IMR-90 (cell line): ENCODE data around the gene CLDN14. TPM values are rescaled to one million over a fixed set of nuclear protein-coding genes. Genes with fewer than 3 reads are reported as not detected.

Experiments
- ATAC-seq: fragments of 200-7000 bp; cut with Tn5 transposase; 2 replicates; pipeline ENCODE4 v1.9.1; 2020; ENCODE audit warnings: low read depth, mild to moderate bottlenecking, moderate library complexity
- BruUV-seq: library from RNA; stranded (reverse); fragments of 400-500 nt; replicated peaks from 2 replicates; lab custom pipeline; 2021; lab: Mats Ljungman, UMichigan
- CTCF ChIA-PET: fragments of 300-600 bp; formaldehyde crosslinking; extraction: SDS; loops from one replicate; lab custom pipeline; 2021; ENCODE audit warnings: antibody characterized with exemption; lab: Yijun Ruan, JAX
- POLR2A ChIA-PET: fragments of 300-600 bp; sonication (Branson Sonifier 250); formaldehyde crosslinking; loops from one replicate; lab custom pipeline; 2022; ENCODE audit warnings: antibody characterized with exemption; ENCODE audit not compliant: unreplicated experiment; lab: Charles Lee
- DNase-seq: peaks from one replicate; pipeline ENCODE4 v3.0.0; 2013
- H2AFZ ChIP-seq: replicated peaks from 2 replicates; pipeline ENCODE3; 2013; ENCODE audit warnings: low read length, mild to moderate bottlenecking; ENCODE audit not compliant: poor library complexity
- H2AK5ac ChIP-seq: 2 replicates; pipeline ENCODE4 v1.6.1; 2013; ENCODE audit warnings: low read depth, low read length, inconsistent platforms
- H2AK9ac ChIP-seq: replicated peaks from 2 replicates; pipeline ENCODE3; 2013; ENCODE audit warnings: mild to moderate bottlenecking, low read depth, low read length, moderate library complexity; ENCODE audit not compliant: poor library complexity
- H2BK120ac ChIP-seq: 2 replicates; pipeline ENCODE4 v1.6.1; 2013; ENCODE audit warnings: low read depth, low read length, inconsistent platforms
- H2BK15ac ChIP-seq: 3 replicates; pipeline ENCODE4 v1.6.1; 2013; ENCODE audit warnings: low read depth, low read length, inconsistent platforms
- H2BK20ac ChIP-seq: 2 replicates; pipeline ENCODE4 v1.6.1; 2013; ENCODE audit warnings: low read depth, mild to moderate bottlenecking, inconsistent platforms, low read length, moderate library complexity
- H2BK5ac ChIP-seq: 2 replicates; pipeline ENCODE4 v1.6.1; 2013; ENCODE audit warnings: mild to moderate bottlenecking, low read depth, low read length, inconsistent platforms; ENCODE audit not compliant: poor library complexity, severe bottlenecking
- H3K14ac ChIP-seq: replicated peaks from 2 replicates; pipeline ENCODE4 v1.6.1; 2013; ENCODE audit warnings: low read depth, low read length, inconsistent platforms
- H3K18ac ChIP-seq: 2 replicates; pipeline ENCODE4 v1.6.1; 2013; ENCODE audit warnings: low read depth, low read length, control low read depth
- H3K23ac ChIP-seq: 2 replicates; pipeline ENCODE4 v1.6.1; 2013; ENCODE audit warnings: low read depth, low read length, inconsistent platforms
- H3K27ac ChIP-seq: 2 replicates; pipeline ENCODE4 v1.5.1; 2013; ENCODE audit warnings: mild to moderate bottlenecking, control low read depth, low read length; ENCODE audit not compliant: insufficient read depth
- H3K27me3 ChIP-seq: 2 replicates; pipeline ENCODE4 v1.6.1; 2013; ENCODE audit warnings: low read length; ENCODE audit not compliant: control insufficient read depth, insufficient read depth
- H3K36me3 ChIP-seq: 2 replicates; pipeline ENCODE4 v1.6.1; 2013; ENCODE audit warnings: low read length, mixed read lengths; ENCODE audit not compliant: control insufficient read depth, insufficient read depth
- H3K4ac ChIP-seq: 2 replicates; pipeline ENCODE4 v1.6.1; 2013; ENCODE audit warnings: low read depth, low read length, inconsistent platforms
- H3K4me1 ChIP-seq: 2 replicates; pipeline ENCODE4 v1.6.1; 2013; ENCODE audit warnings: low read length, mixed read lengths; ENCODE audit not compliant: control insufficient read depth, insufficient read depth
- H3K4me2 ChIP-seq: 2 replicates; pipeline ENCODE4 v1.6.1; 2013; ENCODE audit warnings: low read depth, mild to moderate bottlenecking, control low read depth, low read length, moderate library complexity
- H3K4me3 ChIP-seq: 2 replicates; pipeline ENCODE4 v1.5.1; 2013; ENCODE audit warnings: low read depth, mild to moderate bottlenecking, control low read depth, low read length, moderate library complexity; ENCODE audit not compliant: insufficient read depth
- H3K56ac ChIP-seq: 2 replicates; pipeline ENCODE4 v1.6.1; 2013; ENCODE audit warnings: low read length, inconsistent platforms; ENCODE audit not compliant: insufficient read depth; ENCODE audit errors: extremely low read depth
- H3K79me1 ChIP-seq, 2 experiments: 2 replicates each; pipeline ENCODE4 v1.6.1; 2013; ENCODE audit warnings: low read length in 2 of 2, inconsistent platforms in 1 of 2, low read depth in 1 of 2
- H3K9ac ChIP-seq: 2 replicates; pipeline ENCODE4 v1.6.1; 2013; ENCODE audit warnings: low read depth, low read length, control low read depth
- H3K9me1 ChIP-seq: 2 replicates; pipeline ENCODE4 v1.6.1; 2013; ENCODE audit warnings: low read length, inconsistent platforms; ENCODE audit not compliant: insufficient read depth
- H3K9me3 ChIP-seq: 2 replicates; pipeline ENCODE4 v1.6.1; 2013; ENCODE audit warnings: low read length; ENCODE audit not compliant: control insufficient read depth, insufficient read depth
- H4K20me1 ChIP-seq: 2 replicates; pipeline ENCODE4 v1.6.1; 2013; ENCODE audit warnings: low read length, inconsistent platforms; ENCODE audit not compliant: insufficient read depth
- H4K5ac ChIP-seq: 2 replicates; pipeline ENCODE4 v1.6.1; 2013; ENCODE audit warnings: mild to moderate bottlenecking, low read depth, low read length, control low read depth
- H4K8ac ChIP-seq, 2 experiments: 2 replicates each; pipeline ENCODE4 v1.6.1; 2013; ENCODE audit warnings: low read depth in 2 of 2, low read length in 2 of 2, control low read depth in 1 of 2, inconsistent platforms in 1 of 2
- H4K91ac ChIP-seq: 2 replicates; pipeline ENCODE4 v1.6.1; 2013; ENCODE audit warnings: low read depth, low read length, inconsistent platforms; ENCODE audit not compliant: insufficient read depth
- BHLHE40 ChIP-seq: fragments of 150-350 bp; IDR thresholded peaks from 2 replicates; pipeline ENCODE4 v1.6.1; 2016; ENCODE audit warnings: mild to moderate bottlenecking, low read depth, low read length
- CEBPB ChIP-seq: IDR thresholded peaks from 2 replicates; pipeline ENCODE4 v1.6.1; 2012; ENCODE audit warnings: low read depth, low read length, improper control_type of control experiment
- CHD1 ChIP-seq: IDR thresholded peaks from 2 replicates; pipeline ENCODE4 v1.6.1; 2012; ENCODE audit warnings: low read depth, low read length, improper control_type of control experiment
- CTCF ChIP-seq: conservative IDR thresholded peaks from 2 replicates; pipeline ENCODE4 v1.5.1; 2012; ENCODE audit warnings: mild to moderate bottlenecking, low read depth, low read length, improper control_type of control experiment
- ELK1 ChIP-seq: fragments of 150-350 bp; IDR thresholded peaks from 2 replicates; pipeline ENCODE4 v1.6.1; 2016; ENCODE audit warnings: low read depth, mild to moderate bottlenecking, low read length, moderate library complexity, borderline replicate concordance
- FOS ChIP-seq: fragments of 150-350 bp; IDR thresholded peaks from 2 replicates; pipeline ENCODE4 v1.6.1; 2016; ENCODE audit warnings: low read depth, low read length
- MAZ ChIP-seq: IDR thresholded peaks from 2 replicates; pipeline ENCODE4 v1.6.1; 2012; ENCODE audit warnings: low read depth, mild to moderate bottlenecking, low read length, improper control_type of control experiment, moderate library complexity, borderline replicate concordance
- MXI1 ChIP-seq: IDR thresholded peaks from 2 replicates; pipeline ENCODE4 v1.6.1; 2012; ENCODE audit warnings: low read depth, mild to moderate bottlenecking, low read length, moderate library complexity, borderline replicate concordance
- NFE2L2 ChIP-seq: fragments of 150-350 bp; IDR thresholded peaks from 2 replicates; pipeline ENCODE4 v1.6.1; 2016; ENCODE audit warnings: low read depth, mild to moderate bottlenecking, low read length
- POLR2A ChIP-seq: IDR thresholded peaks from 2 replicates; pipeline ENCODE4 v1.6.1; 2012; ENCODE audit warnings: mild to moderate bottlenecking, low read depth, low read length
- RAD21 ChIP-seq: IDR thresholded peaks from 2 replicates; pipeline ENCODE4 v1.6.1; 2012; ENCODE audit warnings: low read length, improper control_type of control experiment
- RCOR1 ChIP-seq: IDR thresholded peaks from 2 replicates; pipeline ENCODE4 v1.6.1; 2012; ENCODE audit warnings: mild to moderate bottlenecking, low read length, improper control_type of control experiment; ENCODE audit not compliant: insufficient replicate concordance
- RFX5 ChIP-seq: IDR thresholded peaks from 2 replicates; pipeline ENCODE4 v1.8.0; 2012; ENCODE audit warnings: low read depth, mild to moderate bottlenecking, low read length, moderate library complexity
- SMC3 ChIP-seq: fragments of 150-350 bp; IDR thresholded peaks from 2 replicates; pipeline ENCODE4 v1.6.1; 2016; ENCODE audit warnings: low read depth, mild to moderate bottlenecking, antibody characterized with exemption, low read length, moderate library complexity
- USF2 ChIP-seq: fragments of 150-350 bp; IDR thresholded peaks from 2 replicates; pipeline ENCODE4 v1.6.1; 2017; ENCODE audit warnings: mild to moderate bottlenecking, antibody characterized with exemption, low read length, low read depth
- WGBS, 2 experiments: methylation state at CpG; one replicate each; pipeline versions ENCODE4 v1.1.5 to v1.1.7; 2013; ENCODE audit warnings: missing lambda C conversion rate in 2 of 2; ENCODE audit not compliant: insufficient read length in 1 of 2; ENCODE audit errors: extremely low coverage in 2 of 2; 5-methylcytosine and 5-hydroxymethylcytosine counted together
- dilution Hi-C: fragments of 300-500 bp; cut with HindIII; formaldehyde crosslinking; loops from one replicate; pipeline ENCODE4 v1.14.3; 2018; ENCODE audit warnings: low sequenced_read_pairs; ENCODE audit not compliant: unreplicated experiment
- in situ Hi-C: fragments of 300-500 bp; cut with MboI; formaldehyde crosslinking; loops from 3 replicates; pipeline ENCODE4 v1.14.3; 2019; ENCODE audit warnings: low sequenced_read_pairs, inconsistent platforms, mixed read lengths
- intact Hi-C: fragments of 100-400 bp; cut with micrococcal nuclease; formaldehyde crosslinking; loops from 2 replicates; pipeline ENCODE4 v1.10.0; 2022
- polyA plus RNA-seq, 3 experiments: library from polyadenylated mRNA; depleted of rRNA; stranded (reverse); fragments of >200 nt; gene quantifications; 2 replicates each; pipeline ENCODE4 v1.2.3, GENCODE V29; 2012; ENCODE audit warnings: low replicate concordance in 1 of 3
- total RNA-seq: library from RNA; depleted of rRNA; stranded (reverse); fragments of >200 nt; gene quantifications from 2 replicates; pipeline ENCODE4 v1.2.3, GENCODE V29; 2012

CLDN14 gene
- total and polyA plus RNA-seq, 2 of the 4 experiments (the other 2 are of a cell fraction), result not detected

- intact Hi-C loops, result loop anchor here (1.0 to 2.0 kb wide), 3 partner anchors 85 to 507 kb away; no protein-coding TSS in a partner anchor
- Histone ChIP-seq H3K4me3 (no peak overlapping the region), H3K4me2 (peak overlapping the region; percentile 20; the same call in 1 of the 2 replicates), H2BK15ac (no peak overlapping the region), H3K9me1 (no peaks in the 10 kb centered on the region; the same call in 1 of the 2 replicates), H3K56ac (no peak overlapping the region), H3K18ac (no peak overlapping the region), H3K27ac (no peak overlapping the region), H3K4me1 (no peaks in the 10 kb centered on the region), H2BK120ac (no peak overlapping the region), H3K9me3 (no peaks in the 10 kb centered on the region), H3K36me3 (no peaks in the 10 kb centered on the region; the same call in 1 of the 2 replicates), H2BK5ac (no peak overlapping the region), H3K27me3 (no peaks in the 10 kb centered on the region), H4K20me1 (no peaks in the 10 kb centered on the region), H2AK5ac (peak overlapping the region; percentile 58; the same call in 1 of the 2 replicates), H3K4ac (no peak overlapping the region; the same call in 1 of the 2 replicates), H4K91ac (no peak overlapping the region), H2BK20ac (no peak overlapping the region), H3K9ac (no peak overlapping the region), H2AK9ac (peak overlapping the region; percentile 81), H3K79me1 (no peaks in the 10 kb centered on the region), H2AFZ (peak overlapping the region; percentile 89), H4K8ac (peak overlapping the region in 1 of 2 experiments; percentile 78; a peak in 1 of 4 replicates), H3K14ac (no peak overlapping the region), H4K5ac (no peak overlapping the region), H3K23ac (no peak overlapping the region)
- POLR2A ChIA-PET, result no interaction called here
- BruUV-seq, result no TSS peak
- DNase-seq, result peak; percentile 92
- WGBS, 2 experiments, result no CpG with 5 or more reads among the region's 8 CpGs
- TF ChIP-seq POLR2A, result no peak
- TF ChIP-seq MXI1, result no peak
- TF ChIP-seq RCOR1, result no peak
- TF ChIP-seq RAD21, result peak; percentile 97
- peak; percentile 93 for TF ChIP-seq CTCF
- TF ChIP-seq SMC3, result peak; percentile 89
- TF ChIP-seq BHLHE40, result no peak
- TF ChIP-seq USF2, result no peak
- TF ChIP-seq FOS, result no peak
- no peak for TF ChIP-seq MAZ
- no peak for TF ChIP-seq CEBPB
- no peak for TF ChIP-seq NFE2L2
- TF ChIP-seq CHD1, result no peak
- TF ChIP-seq ELK1, result no peak
- no peak for TF ChIP-seq RFX5
- in situ Hi-C loops, result loop anchor here (5.0 kb wide), 1 partner anchor 507 kb away; no protein-coding TSS in a partner anchor
- CTCF ChIA-PET, result interaction anchor here (0.6 to 0.8 kb wide), 3 partner anchors 17 to 533 kb away, joined by 3 to 5 read pairs (median 3); no protein-coding TSS in a partner anchor
- peak; percentile 98 for ATAC-seq
- dilution Hi-C loops, result no loop called here
Measured at GRCh38 chr21:36419996-36420395, 59.9 kb downstream of the CLDN14 start.
